Measurements from ENCODE around the gene ROPN1. TPM values are rescaled to one million over a fixed set of nuclear protein-coding genes. Genes with fewer than 3 reads are reported as not detected.

ROPN1 gene
- total and polyA plus RNA-seq, 10 of the 15 experiments (the other 5 are each of a cell fraction or from before 2014, with no cell fraction given) = not detected

GRCh38 chr3:123986427-123986826 is 5.5 kb downstream of the ROPN1 start:
- no peaks in the 10 kb centered on the region for H3K36me3 ChIP-seq (ENCODE audit: control insufficient read depth in 2 of 2, insufficient read depth in 2 of 2, low read length in 1 of 2)
- no peaks in the 10 kb centered on the region for H3K9me3 ChIP-seq (replicated peaks; ENCODE audit: control insufficient read depth, insufficient read depth, low read length)
- H4K20me1 ChIP-seq (ENCODE audit: control insufficient read depth, insufficient read depth) = no peaks in the 10 kb centered on the region
- RAD21 ChIA-PET (ENCODE audit: unreplicated experiment) = interaction anchor here (1.0 kb wide), 1 partner anchor 332 kb away, joined by 4 read pairs; no protein-coding TSS in a partner anchor
- H3K4me3 ChIP-seq = no peak overlapping the region
- DNase-seq (ENCODE audit: low read depth, low spot score) = no peak
- peaks cover 0 to 8% of the 10 kb centered on the region in 2 experiments; a peak in 3 of 4 replicates for H3K27me3 ChIP-seq (replicated peaks in 1 of 2; ENCODE audit: control insufficient read depth in 2 of 2, insufficient read depth in 2 of 2, low read length in 1 of 2)
- H3K9ac ChIP-seq (ENCODE audit: control insufficient read depth, insufficient read depth, low read length) = no peak overlapping the region
- TF ChIP-seq ELK1 (IDR thresholded peaks at IDR 0.05; ENCODE audit: low read depth, low read length) = no peak
- TF ChIP-seq CHD2 (IDR thresholded peaks at IDR 0.05; ENCODE audit: borderline replicate concordance, low read depth, low read length) = no peak
- TF ChIP-seq SMC3 (IDR thresholded peaks at IDR 0.05; ENCODE audit: borderline replicate concordance, low read length) = no peak
- no peak for TF ChIP-seq ESRRA (IDR thresholded peaks at IDR 0.05; ENCODE audit: low read length)
- no peak for TF ChIP-seq ZNF217 (IDR thresholded peaks at IDR 0.05)
- TF ChIP-seq TBL1XR1 (IDR thresholded peaks at IDR 0.05; ENCODE audit: low read depth, low read length) = no peak
- TF ChIP-seq, protein P1, sequence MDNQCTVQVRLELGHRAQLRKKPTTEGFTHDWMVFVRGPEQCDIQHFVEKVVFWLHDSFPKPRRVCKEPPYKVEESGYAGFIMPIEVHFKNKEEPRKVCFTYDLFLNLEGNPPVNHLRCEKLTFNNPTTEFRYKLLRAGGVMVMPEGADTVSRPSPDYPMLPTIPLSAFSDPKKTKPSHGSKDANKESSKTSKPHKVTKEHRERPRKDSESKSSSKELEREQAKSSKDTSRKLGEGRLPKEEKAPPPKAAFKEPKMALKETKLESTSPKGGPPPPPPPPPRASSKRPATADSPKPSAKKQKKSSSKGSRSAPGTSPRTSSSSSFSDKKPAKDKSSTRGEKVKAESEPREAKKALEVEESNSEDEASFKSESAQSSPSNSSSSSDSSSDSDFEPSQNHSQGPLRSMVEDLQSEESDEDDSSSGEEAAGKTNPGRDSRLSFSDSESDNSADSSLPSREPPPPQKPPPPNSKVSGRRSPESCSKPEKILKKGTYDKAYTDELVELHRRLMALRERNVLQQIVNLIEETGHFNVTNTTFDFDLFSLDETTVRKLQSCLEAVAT (IDR thresholded peaks at IDR 0.05) = no peak
- TF ChIP-seq ZNF274 (IDR thresholded peaks at IDR 0.05; ENCODE audit: insufficient read depth, insufficient read length) = no peak
- no peak for TF ChIP-seq SIX5 (IDR thresholded peaks at IDR 0.05; ENCODE audit: low read depth, low read length, severe bottlenecking)
- TF ChIP-seq TCF12 (IDR thresholded peaks at IDR 0.05; ENCODE audit: low read depth, low read length) = no peak
- TF ChIP-seq ZNF24 (IDR thresholded peaks at IDR 0.05) = no peak
- TF ChIP-seq NR2C2 (IDR thresholded peaks at IDR 0.05; ENCODE audit: borderline replicate concordance, control insufficient read depth, insufficient read length, low read depth) = no peak
- TF ChIP-seq RAD51 (IDR thresholded peaks at IDR 0.05) = no peak
- TF ChIP-seq, protein P2, sequence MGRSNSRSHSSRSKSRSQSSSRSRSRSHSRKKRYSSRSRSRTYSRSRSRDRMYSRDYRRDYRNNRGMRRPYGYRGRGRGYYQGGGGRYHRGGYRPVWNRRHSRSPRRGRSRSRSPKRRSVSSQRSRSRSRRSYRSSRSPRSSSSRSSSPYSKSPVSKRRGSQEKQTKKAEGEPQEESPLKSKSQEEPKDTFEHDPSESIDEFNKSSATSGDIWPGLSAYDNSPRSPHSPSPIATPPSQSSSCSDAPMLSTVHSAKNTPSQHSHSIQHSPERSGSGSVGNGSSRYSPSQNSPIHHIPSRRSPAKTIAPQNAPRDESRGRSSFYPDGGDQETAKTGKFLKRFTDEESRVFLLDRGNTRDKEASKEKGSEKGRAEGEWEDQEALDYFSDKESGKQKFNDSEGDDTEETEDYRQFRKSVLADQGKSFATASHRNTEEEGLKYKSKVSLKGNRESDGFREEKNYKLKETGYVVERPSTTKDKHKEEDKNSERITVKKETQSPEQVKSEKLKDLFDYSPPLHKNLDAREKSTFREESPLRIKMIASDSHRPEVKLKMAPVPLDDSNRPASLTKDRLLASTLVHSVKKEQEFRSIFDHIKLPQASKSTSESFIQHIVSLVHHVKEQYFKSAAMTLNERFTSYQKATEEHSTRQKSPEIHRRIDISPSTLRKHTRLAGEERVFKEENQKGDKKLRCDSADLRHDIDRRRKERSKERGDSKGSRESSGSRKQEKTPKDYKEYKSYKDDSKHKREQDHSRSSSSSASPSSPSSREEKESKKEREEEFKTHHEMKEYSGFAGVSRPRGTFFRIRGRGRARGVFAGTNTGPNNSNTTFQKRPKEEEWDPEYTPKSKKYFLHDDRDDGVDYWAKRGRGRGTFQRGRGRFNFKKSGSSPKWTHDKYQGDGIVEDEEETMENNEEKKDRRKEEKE (IDR thresholded peaks at IDR 0.05) = no peak
- no peak for TF ChIP-seq CBX5 (IDR thresholded peaks at IDR 0.05; ENCODE audit: low read depth)
- TF ChIP-seq ZSCAN29 (IDR thresholded peaks at IDR 0.05) = no peak
- no peak for TF ChIP-seq E2F8 (IDR thresholded peaks at IDR 0.05; ENCODE audit: low read depth, partially characterized antibody)
- no peaks in the 10 kb centered on the region for H3K4me1 ChIP-seq (ENCODE audit: control insufficient read depth, insufficient read depth, low read length)
- H3K4me2 ChIP-seq (ENCODE audit: control insufficient read depth, insufficient read depth) = no peak overlapping the region
- intact Hi-C loops (cut with micrococcal nuclease; ENCODE audit: unreplicated experiment) (loop anchor here (5.0 kb wide), 1 partner anchor 244 kb away; no protein-coding TSS in a partner anchor), in situ Hi-C loops (cut with MboI) (no loop called here)
- SMC1A ChIA-PET (ENCODE audit: uncharacterized antibody, unreplicated experiment) = no interaction called here
- FAIRE-seq = no peak
- no peak overlapping the region for H3K27ac ChIP-seq (ENCODE audit: control insufficient read depth, insufficient read depth)
- no peaks in the 10 kb centered on the region for H3K79me2 ChIP-seq (ENCODE audit: control insufficient read depth, insufficient read depth, low read length)
- CTCF ChIA-PET = interaction anchor here (0.6 kb wide), 1 partner anchor 1800 kb away, joined by 3 read pairs; no protein-coding TSS in a partner anchor
- no peak for ATAC-seq
- POLR2A ChIA-PET = no interaction called here
- H2AFZ ChIP-seq (ENCODE audit: control insufficient read depth, low read depth, low read length) = no peak overlapping the region
- 42% methylated on average over 3 of the region's 3 CpGs for WGBS (ENCODE audit: insufficient coverage, insufficient replicate concordance, low lambda C conversion rate, missing lambda C conversion rate)
- no TSS peak for BruUV-seq (replicated peaks)
